ENCODE data around the gene NLRP5. TPM values are rescaled to one million over a fixed set of nuclear protein-coding genes. Genes with fewer than 3 reads are reported as not detected.

The NLRP5 gene
- total and polyA plus RNA-seq, 12 donors, result not detected

DNA sequence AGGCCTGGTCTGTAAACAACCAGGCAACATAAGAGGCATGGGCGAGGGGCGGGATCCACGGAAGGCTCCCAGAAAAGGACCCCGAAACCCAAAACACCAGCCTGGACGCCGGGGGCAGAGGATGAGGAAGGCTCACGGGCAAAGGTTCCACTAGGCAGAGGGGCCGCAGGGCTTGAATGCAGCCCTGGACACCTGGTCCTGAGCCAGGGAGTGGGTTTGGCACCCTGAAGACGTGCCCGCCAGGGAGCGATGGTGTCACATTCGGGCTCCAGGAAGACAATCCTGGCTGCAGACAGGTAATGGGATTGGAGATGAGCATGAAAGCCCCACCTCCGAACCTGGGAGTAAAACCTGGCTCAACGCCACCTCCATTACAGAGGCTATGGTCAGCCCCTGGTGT lies 102.8 kb downstream of the NLRP5 start:
- Histone ChIP-seq H3K27me3 (no peaks in the 10 kb centered on the region), H3K36me3 (peaks cover 0 to 53% (median 4%) of the 10 kb centered on the region in 9 donors), H3K9me3 (no peaks in the 10 kb centered on the region), H3K4me3 (no peak overlapping the region), H3K27ac (no peak overlapping the region), H3K4me1 (peaks cover 3 to 46% (median 19%) of the 10 kb centered on the region in 9 donors)
- intact Hi-C loops (cut with DNase I), result loop anchor here in 2 of 10 donors (10.0 kb wide), 2 partner anchors 165 to 245 kb away; no protein-coding TSS in a partner anchor
- TF ChIP-seq, protein P1, sequence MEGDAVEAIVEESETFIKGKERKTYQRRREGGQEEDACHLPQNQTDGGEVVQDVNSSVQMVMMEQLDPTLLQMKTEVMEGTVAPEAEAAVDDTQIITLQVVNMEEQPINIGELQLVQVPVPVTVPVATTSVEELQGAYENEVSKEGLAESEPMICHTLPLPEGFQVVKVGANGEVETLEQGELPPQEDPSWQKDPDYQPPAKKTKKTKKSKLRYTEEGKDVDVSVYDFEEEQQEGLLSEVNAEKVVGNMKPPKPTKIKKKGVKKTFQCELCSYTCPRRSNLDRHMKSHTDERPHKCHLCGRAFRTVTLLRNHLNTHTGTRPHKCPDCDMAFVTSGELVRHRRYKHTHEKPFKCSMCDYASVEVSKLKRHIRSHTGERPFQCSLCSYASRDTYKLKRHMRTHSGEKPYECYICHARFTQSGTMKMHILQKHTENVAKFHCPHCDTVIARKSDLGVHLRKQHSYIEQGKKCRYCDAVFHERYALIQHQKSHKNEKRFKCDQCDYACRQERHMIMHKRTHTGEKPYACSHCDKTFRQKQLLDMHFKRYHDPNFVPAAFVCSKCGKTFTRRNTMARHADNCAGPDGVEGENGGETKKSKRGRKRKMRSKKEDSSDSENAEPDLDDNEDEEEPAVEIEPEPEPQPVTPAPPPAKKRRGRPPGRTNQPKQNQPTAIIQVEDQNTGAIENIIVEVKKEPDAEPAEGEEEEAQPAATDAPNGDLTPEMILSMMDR (IDR thresholded peaks at IDR 0.05), result no peak
- ATAC-seq (no peak), DNase-seq (no peak)
- 82 to 85% methylated on average over 14 of the region's 14 CpGs for WGBS, 2 donors

GRCh38 chr19:56091066-56091490 lies 104.5 kb downstream of the NLRP5 start:
- Histone ChIP-seq H3K4me3 (peak overlapping the region in 3 of 10 donors; percentile 20 to 22 (median 21)), H3K27ac (peak overlapping the region in 9 of 10 donors; percentile 19 to 66 (median 50)), H3K9me3 (no peaks in the 10 kb centered on the region), H3K36me3 (peaks cover 0 to 66% (median 4%) of the 10 kb centered on the region in 9 donors), H3K27me3 (no peaks in the 10 kb centered on the region), H3K4me1 (peaks cover 3 to 46% (median 19%) of the 10 kb centered on the region in 9 donors)
- ATAC-seq (peak in 7 of 8 donors; percentile 21 to 82 (median 59)), DNase-seq (no peak)
- 45 to 56% methylated on average over 10 of the region's 10 CpGs for WGBS, 2 donors
- intact Hi-C loops (cut with DNase I), result loop anchor here in 1 of 10 donors (5.0 kb wide), 1 partner anchor 71 kb away; no protein-coding TSS in a partner anchor
- TF ChIP-seq, protein P1 (IDR thresholded peaks at IDR 0.05), result no peak

- TF ChIP-seq, protein P1 (IDR thresholded peaks at IDR 0.05), result no peak
- H3K4me3 ChIP-seq, result peak overlapping the region in 6 of 10 donors; percentile 5 to 31 (median 26)
- H3K4me1 ChIP-seq, result peaks cover 3 to 46% (median 22%) of the 10 kb centered on the region in 9 donors
- peaks cover 0 to 69% (median 4%) of the 10 kb centered on the region in 9 donors for H3K36me3 ChIP-seq
- WGBS, 2 donors, result 76 to 92% methylated on average over 38 of the region's 38 CpGs
- no peaks in the 10 kb centered on the region for H3K27me3 ChIP-seq
- no peak for DNase-seq
- ATAC-seq, result peak in 3 of 8 donors; percentile 6 to 12 (median 9)
- H3K27ac ChIP-seq, result peak overlapping the region in 5 of 10 donors; percentile 48 to 61 (median 53)
- H3K9me3 ChIP-seq, result no peaks in the 10 kb centered on the region
- intact Hi-C loops (cut with DNase I), result loop anchor here in 1 of 10 donors (5.0 kb wide), 1 partner anchor 70 kb away; no protein-coding TSS in a partner anchor
Measured at GRCh38 chr19:56091751-56092546, 105.4 kb downstream of the NLRP5 start.

All from heart right ventricle (tissue), 16 donors.